HEK293 (cell line): ENCODE results near the gene GNAT1.

Experiments
- CTCF ChIA-PET: fragments of 350-600 bp; formaldehyde crosslinking; extraction: SDS; loops from one replicate; lab custom pipeline; 2021; ENCODE audit warnings: antibody characterized with exemption; lab: Yijun Ruan, JAX
- POLR2A ChIA-PET: fragments of 300-600 bp; formaldehyde crosslinking; extraction: SDS; loops from one replicate; lab custom pipeline; 2020; ENCODE audit warnings: antibody characterized with exemption, inconsistent platforms; lab: Yijun Ruan, JAX
- H3K27ac ChIP-seq: fragments of 200-500 bp; sonication (Bioruptor generic); 2 replicates; pipeline ENCODE4 v1.5.1; 2014; ENCODE audit warnings: low read depth, low read length, control low read depth, inconsistent platforms; ENCODE audit errors: extremely low read depth
- H3K36me3 ChIP-seq, 2 experiments: fragments of 200-500 bp in 1 of 2; sonication (Bioruptor generic) in 1 of 2; 1 replicate in 1 of 2; 2 replicates in 1 of 2; pipeline ENCODE4 v1.5.1; 2014 to 2017; ENCODE audit warnings: inconsistent platforms in 2 of 2, low read length in 2 of 2; ENCODE audit not compliant: control insufficient read depth in 2 of 2, insufficient read depth in 1 of 2
- H3K4me1 ChIP-seq: fragments of 200-500 bp; sonication (Bioruptor generic); 2 replicates; pipeline ENCODE4 v1.5.1; 2014; ENCODE audit warnings: mild to moderate bottlenecking, low read length, inconsistent platforms; ENCODE audit not compliant: control insufficient read depth, insufficient read depth
- H3K4me3 ChIP-seq: 2 replicates; pipeline ENCODE4 v1.5.1; 2011; ENCODE audit warnings: low read depth, mild to moderate bottlenecking, control low read depth, low read length, moderate library complexity
- H3K9me3 ChIP-seq: fragments of 200-500 bp; sonication (Bioruptor generic); 2 replicates; pipeline ENCODE4 v1.5.1; 2014; ENCODE audit warnings: low read depth, low read length, inconsistent platforms; ENCODE audit not compliant: control insufficient read depth, insufficient read depth
- KLF9 ChIP-seq: fragments of 450-650 bp; formaldehyde crosslinking; IDR thresholded peaks from 2 replicates; pipeline ENCODE4 v1.5.1; 2016; ENCODE audit warnings: missing biosample characterization, missing genetic modification characterization, low read depth
- OSR2 ChIP-seq: fragments of 450-650 bp; formaldehyde crosslinking; IDR thresholded peaks from 2 replicates; pipeline ENCODE4 v1.5.1; 2016; ENCODE audit warnings: missing biosample characterization, missing genetic modification characterization
- OVOL3 ChIP-seq: fragments of 450-650 bp; formaldehyde crosslinking; IDR thresholded peaks from 2 replicates; pipeline ENCODE4 v1.5.1; 2016; ENCODE audit warnings: missing biosample characterization, missing genetic modification characterization
- SETDB1 ChIP-seq: IDR thresholded peaks from one replicate; pipeline ENCODE4 v1.6.1; 2017; ENCODE audit warnings: mild to moderate bottlenecking, low read length, moderate library complexity, mixed read lengths; ENCODE audit not compliant: insufficient read length
- ZBTB8A ChIP-seq: fragments of 450-650 bp; formaldehyde crosslinking; IDR thresholded peaks from 2 replicates; pipeline ENCODE4 v1.5.1; 2016; ENCODE audit warnings: missing biosample characterization, missing genetic modification characterization
- ZEB2 ChIP-seq: fragments of 450-650 bp; formaldehyde crosslinking; IDR thresholded peaks from 2 replicates; pipeline ENCODE4 v1.5.1; 2016; ENCODE audit warnings: missing biosample characterization, missing genetic modification characterization
- ZNF214 ChIP-seq: fragments of 450-650 bp; formaldehyde crosslinking; IDR thresholded peaks from 2 replicates; pipeline ENCODE4 v1.5.1; 2017; ENCODE audit warnings: missing biosample characterization, mild to moderate bottlenecking, missing genetic modification characterization, borderline replicate concordance
- ZNF341 ChIP-seq: fragments of 450-650 bp; formaldehyde crosslinking; IDR thresholded peaks from 2 replicates; pipeline ENCODE4; 2016; ENCODE audit warnings: low read depth, missing biosample characterization, missing genetic modification characterization
- ZNF37A ChIP-seq: fragments of 450-650 bp; IDR thresholded peaks from 2 replicates; pipeline ENCODE4 v1.5.1; 2018; ENCODE audit warnings: missing biosample characterization, missing genetic modification characterization
- ZNF416 ChIP-seq: fragments of 450-650 bp; formaldehyde crosslinking; IDR thresholded peaks from 2 replicates; pipeline ENCODE4 v1.5.1; 2016; ENCODE audit warnings: missing biosample characterization, missing genetic modification characterization
- ZNF426 ChIP-seq: fragments of 450-650 bp; formaldehyde crosslinking; IDR thresholded peaks from 2 replicates; pipeline ENCODE4 v1.5.1; 2017; ENCODE audit warnings: missing biosample characterization, missing genetic modification characterization, mild to moderate bottlenecking, inconsistent platforms, moderate library complexity
- ZNF548 ChIP-seq: fragments of 450-650 bp; formaldehyde crosslinking; IDR thresholded peaks from 2 replicates; pipeline ENCODE4 v1.5.1; 2016; ENCODE audit warnings: missing biosample characterization, missing genetic modification characterization
- ZNF561 ChIP-seq: fragments of 450-650 bp; IDR thresholded peaks from 2 replicates; pipeline ENCODE4 v1.5.1; 2018; ENCODE audit warnings: missing biosample characterization, missing genetic modification characterization, borderline replicate concordance
- ZNF621 ChIP-seq: fragments of 450-650 bp; formaldehyde crosslinking; IDR thresholded peaks from 2 replicates; pipeline ENCODE4 v1.5.1; 2017; ENCODE audit warnings: missing biosample characterization, missing genetic modification characterization
- ZNF624 ChIP-seq: fragments of 450-650 bp; formaldehyde crosslinking; IDR thresholded peaks from 2 replicates; pipeline ENCODE4 v1.5.1; 2017; ENCODE audit warnings: missing biosample characterization, missing genetic modification characterization
- ZNF658 ChIP-seq: fragments of 450-650 bp; formaldehyde crosslinking; IDR thresholded peaks from 2 replicates; pipeline ENCODE4; 2016; ENCODE audit warnings: missing biosample characterization, missing genetic modification characterization
- ZNF677 ChIP-seq: fragments of 450-650 bp; IDR thresholded peaks from 2 replicates; pipeline ENCODE4 v1.5.0; 2018; ENCODE audit warnings: missing biosample characterization, mild to moderate bottlenecking, missing genetic modification characterization, moderate library complexity
- ZNF777 ChIP-seq: fragments of 450-650 bp; formaldehyde crosslinking; IDR thresholded peaks from 2 replicates; pipeline ENCODE4 v1.5.1; 2017; ENCODE audit warnings: missing biosample characterization, missing genetic modification characterization, borderline replicate concordance
- ZNF792 ChIP-seq: fragments of 450-650 bp; formaldehyde crosslinking; IDR thresholded peaks from 2 replicates; pipeline ENCODE4 v1.5.1; 2016; ENCODE audit warnings: missing biosample characterization, missing genetic modification characterization
- TF ChIP-seq, protein P1 (sequence below): fragments of 450-650 bp; formaldehyde crosslinking; IDR thresholded peaks from 2 replicates; pipeline ENCODE4 v1.5.1; 2016; ENCODE audit warnings: missing biosample characterization, missing genetic modification characterization
- TF ChIP-seq, protein P2 (sequence below): fragments of 450-650 bp; formaldehyde crosslinking; IDR thresholded peaks from 2 replicates; pipeline ENCODE4 v1.5.1; 2016; ENCODE audit warnings: missing biosample characterization, missing genetic modification characterization
- TF ChIP-seq, protein P3 (sequence below): fragments of 450-650 bp; formaldehyde crosslinking; IDR thresholded peaks from 2 replicates; pipeline ENCODE4 v1.5.1; 2016; ENCODE audit warnings: missing biosample characterization, missing genetic modification characterization, low read depth

Gene GNAT1

DNA sequence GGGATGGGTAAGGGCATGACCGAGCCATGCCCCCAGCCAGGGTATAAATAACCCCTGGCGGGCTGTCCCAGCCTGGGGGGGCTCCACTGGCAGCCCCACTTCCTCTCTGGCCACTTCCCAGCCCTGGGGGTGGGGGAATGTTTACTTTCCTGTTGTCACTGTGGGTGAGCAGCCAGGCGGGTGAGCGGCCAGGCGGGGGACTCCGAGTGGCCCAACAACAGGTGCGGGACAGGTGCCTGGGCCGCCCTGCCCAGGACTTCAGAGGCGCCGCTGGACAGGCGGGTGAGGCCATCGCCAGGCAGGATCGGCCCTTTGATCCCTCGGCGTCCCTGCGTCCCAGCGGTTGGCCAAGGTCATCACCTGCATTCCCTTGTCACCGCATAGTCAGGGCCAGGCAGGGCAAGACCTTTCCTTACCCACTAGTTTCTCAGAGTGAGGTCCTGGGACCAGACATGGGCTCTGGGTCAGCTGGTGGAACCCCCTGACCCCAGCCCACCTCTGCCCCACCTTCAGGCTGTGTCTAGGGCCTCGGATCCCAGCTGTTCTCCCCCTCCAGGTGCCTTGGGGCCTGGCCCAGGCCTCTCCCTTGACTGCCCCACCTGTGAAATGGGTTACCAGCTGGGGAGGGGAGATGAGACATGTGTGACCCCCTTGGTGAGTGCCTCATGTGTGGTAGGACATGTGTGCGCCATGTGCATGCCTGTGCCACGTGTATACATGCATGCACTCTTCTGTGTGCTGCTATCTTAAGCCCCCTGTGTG, 19.7 kb upstream of the GNAT1 start (continued):
- TF ChIP-seq OVOL3 (no peak), KLF9 (tag by site-specific recombination) (no peak), ZNF677 (tag by site-specific recombination) (no peak), SETDB1 (no peak), ZNF624 (tag by site-specific recombination) (no peak), ZNF37A (no peak), ZNF416 (tag by site-specific recombination) (no peak)

DNA sequence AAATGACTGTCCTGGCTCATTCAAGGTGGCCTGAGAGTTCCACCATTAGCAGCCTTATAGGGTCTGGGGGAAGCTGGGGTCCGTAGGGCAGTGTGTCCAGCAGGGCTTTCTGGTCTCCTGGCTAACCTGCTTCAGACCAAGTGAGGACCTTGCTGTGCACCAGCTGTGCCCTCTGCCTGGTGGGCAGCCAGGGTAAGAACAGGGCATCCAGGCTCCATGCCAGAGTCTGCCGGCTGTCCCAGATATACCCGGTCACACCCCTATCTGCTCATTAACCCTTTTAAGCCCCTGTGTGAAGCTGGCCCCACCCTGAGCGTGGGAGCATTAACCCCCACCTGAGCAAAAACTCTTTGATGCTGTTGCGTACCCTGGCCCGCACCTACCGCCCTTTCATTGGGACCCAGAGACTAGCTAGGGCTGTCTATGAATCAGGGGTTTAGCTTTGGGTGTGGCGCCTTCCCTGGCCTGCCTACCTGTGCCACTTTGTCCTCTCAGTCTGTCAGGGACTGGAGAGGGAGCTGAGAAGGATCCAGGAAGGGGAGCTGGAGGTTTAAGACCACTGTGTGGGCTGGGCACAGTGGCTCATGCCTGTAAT, 18.7 kb upstream of the GNAT1 start:
- H3K36me3 ChIP-seq = peaks cover 0 to 42% of the 10 kb centered on the region in 2 experiments; a peak in 1 of 3 replicates
- H3K9me3 ChIP-seq = no peaks in the 10 kb centered on the region
- no peaks in the 10 kb centered on the region for H3K4me1 ChIP-seq
- ChIA-PET POLR2A (no interaction called here), CTCF (interaction anchor here (1.1 to 1.2 kb wide), 2 partner anchors 17 to 50 kb away, joined by 3 to 4 read pairs; no protein-coding TSS in a partner anchor)
- no peak overlapping the region for H3K27ac ChIP-seq
- no peak overlapping the region for H3K4me3 ChIP-seq
- TF ChIP-seq ZNF426 (tag by site-specific recombination) (no peak), ZNF658 (tag by site-specific recombination) (no peak), ZNF214 (tag by site-specific recombination) (no peak), ZNF548 (tag by site-specific recombination) (no peak), ZNF792 (no peak), ZEB2 (tag by site-specific recombination) (no peak), ZNF341 (tag by site-specific recombination) (no peak)
- TF ChIP-seq, protein P1, sequence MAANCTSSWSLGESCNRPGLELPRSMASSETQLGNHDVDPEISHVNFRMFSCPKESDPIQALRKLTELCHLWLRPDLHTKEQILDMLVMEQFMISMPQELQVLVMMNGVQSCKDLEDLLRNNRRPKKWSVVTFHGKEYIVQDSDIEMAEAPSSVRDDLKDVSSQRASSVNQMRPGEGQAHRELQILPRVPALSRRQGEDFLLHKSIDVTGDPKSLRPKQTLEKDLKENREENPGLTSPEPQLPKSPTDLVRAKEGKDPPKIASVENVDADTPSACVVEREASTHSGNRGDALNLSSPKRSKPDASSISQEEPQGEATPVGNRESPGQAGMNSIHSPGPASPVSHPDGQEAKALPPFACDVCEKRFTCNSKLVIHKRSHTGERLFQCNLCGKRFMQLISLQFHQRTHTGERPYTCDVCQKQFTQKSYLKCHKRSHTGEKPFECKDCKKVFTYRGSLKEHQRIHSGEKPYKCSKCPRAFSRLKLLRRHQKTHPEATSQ (tag by site-specific recombination) = no peak
- TF ChIP-seq, protein P2, sequence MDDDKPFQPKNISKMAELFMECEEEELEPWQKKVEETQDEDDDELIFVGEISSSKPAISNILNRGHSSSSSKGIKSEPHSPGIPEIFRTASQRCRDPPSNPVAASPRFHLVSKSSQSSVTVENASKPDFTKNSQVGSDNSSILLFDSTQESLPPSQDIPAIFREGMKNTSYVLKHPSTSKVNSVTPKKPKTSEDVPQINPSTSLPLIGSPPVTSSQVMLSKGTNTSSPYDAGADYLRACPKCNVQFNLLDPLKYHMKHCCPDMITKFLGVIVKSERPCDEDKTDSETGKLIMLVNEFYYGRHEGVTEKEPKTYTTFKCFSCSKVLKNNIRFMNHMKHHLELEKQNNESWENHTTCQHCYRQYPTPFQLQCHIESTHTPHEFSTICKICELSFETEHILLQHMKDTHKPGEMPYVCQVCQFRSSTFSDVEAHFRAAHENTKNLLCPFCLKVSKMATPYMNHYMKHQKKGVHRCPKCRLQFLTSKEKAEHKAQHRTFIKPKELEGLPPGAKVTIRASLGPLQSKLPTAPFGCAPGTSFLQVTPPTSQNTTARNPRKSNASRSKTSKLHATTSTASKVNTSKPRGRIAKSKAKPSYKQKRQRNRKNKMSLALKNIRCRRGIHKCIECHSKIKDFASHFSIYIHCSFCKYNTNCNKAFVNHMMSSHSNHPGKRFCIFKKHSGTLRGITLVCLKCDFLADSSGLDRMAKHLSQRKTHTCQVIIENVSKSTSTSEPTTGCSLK (tag by site-specific recombination) = no peak

DNA sequence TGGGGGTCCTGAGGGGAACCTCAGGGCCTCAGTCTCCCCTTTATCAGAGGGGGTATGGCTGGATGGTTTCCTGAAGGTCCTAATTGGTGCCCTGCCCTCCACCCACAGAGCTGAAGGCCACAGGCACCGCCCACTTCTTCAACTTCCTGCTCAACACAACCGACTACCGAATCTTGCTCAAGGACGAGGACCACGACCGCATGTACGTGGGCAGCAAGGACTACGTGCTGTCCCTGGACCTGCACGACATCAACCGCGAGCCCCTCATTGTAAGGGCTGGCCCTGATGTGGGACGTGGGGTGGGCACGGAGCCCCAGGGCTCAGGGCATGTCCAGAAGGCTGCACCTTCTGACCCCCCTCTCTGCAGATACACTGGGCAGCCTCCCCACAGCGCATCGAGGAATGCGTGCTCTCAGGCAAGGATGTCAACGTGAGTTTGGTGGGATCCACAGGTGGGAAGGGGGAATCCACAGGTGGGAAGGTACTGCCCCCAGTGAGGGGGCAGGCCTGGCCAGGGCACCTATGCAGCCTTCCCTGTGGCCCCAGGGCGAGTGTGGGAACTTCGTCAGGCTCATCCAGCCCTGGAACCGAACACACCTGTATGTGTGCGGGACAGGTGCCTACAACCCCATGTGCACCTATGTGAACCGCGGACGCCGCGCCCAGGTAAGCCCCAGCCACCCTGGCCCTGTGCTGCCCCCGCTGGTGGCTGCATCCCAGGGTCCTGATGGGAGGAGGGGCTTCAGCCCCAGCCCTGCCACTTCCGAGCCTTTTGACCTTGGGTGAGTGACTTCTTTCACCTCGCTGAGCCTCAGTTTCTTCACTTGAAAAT, 17.5 kb upstream of the GNAT1 start:
- no peak overlapping the region for H3K4me3 ChIP-seq
- H3K9me3 ChIP-seq = no peaks in the 10 kb centered on the region
- POLR2A ChIA-PET = no interaction called here
- H3K27ac ChIP-seq = no peak overlapping the region
- H3K4me1 ChIP-seq = no peaks in the 10 kb centered on the region
- H3K36me3 ChIP-seq = peaks cover 0 to 40% of the 10 kb centered on the region in 2 experiments; a peak in 1 of 3 replicates
- CTCF ChIA-PET = interaction anchor here (0.8 kb wide), 1 partner anchor 15 kb away, joined by 5 read pairs; no protein-coding TSS in a partner anchor
- TF ChIP-seq ZNF621 (tag by site-specific recombination) (no peak), ZNF561 (tag by site-specific recombination) (no peak), ZNF777 (tag by site-specific recombination) (no peak), ZBTB8A (tag by site-specific recombination) (no peak), ZEB2 (tag by site-specific recombination) (0 out of 2 replicates have a peak, but pooled peaks have one; percentile 13), OSR2 (tag by site-specific recombination) (no peak)
- TF ChIP-seq, protein P1 (tag by site-specific recombination) = no peak
- TF ChIP-seq, protein P3, sequence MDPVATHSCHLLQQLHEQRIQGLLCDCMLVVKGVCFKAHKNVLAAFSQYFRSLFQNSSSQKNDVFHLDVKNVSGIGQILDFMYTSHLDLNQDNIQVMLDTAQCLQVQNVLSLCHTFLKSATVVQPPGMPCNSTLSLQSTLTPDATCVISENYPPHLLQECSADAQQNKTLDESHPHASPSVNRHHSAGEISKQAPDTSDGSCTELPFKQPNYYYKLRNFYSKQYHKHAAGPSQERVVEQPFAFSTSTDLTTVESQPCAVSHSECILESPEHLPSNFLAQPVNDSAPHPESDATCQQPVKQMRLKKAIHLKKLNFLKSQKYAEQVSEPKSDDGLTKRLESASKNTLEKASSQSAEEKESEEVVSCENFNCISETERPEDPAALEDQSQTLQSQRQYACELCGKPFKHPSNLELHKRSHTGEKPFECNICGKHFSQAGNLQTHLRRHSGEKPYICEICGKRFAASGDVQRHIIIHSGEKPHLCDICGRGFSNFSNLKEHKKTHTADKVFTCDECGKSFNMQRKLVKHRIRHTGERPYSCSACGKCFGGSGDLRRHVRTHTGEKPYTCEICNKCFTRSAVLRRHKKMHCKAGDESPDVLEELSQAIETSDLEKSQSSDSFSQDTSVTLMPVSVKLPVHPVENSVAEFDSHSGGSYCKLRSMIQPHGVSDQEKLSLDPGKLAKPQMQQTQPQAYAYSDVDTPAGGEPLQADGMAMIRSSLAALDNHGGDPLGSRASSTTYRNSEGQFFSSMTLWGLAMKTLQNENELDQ (tag by site-specific recombination) = no peak
